Fibroblast of peridontal ligament (primary cell): ENCODE data around the gene GTF2E1.

Source experiments
- DNase-seq: peaks from one replicate; pipeline ENCODE4 v3.0.0-alpha.2; 2010; ENCODE audit errors: extremely low read depth

Gene GTF2E1

GRCh38 chr3:120798346-120798745, 55.8 kb downstream of the GTF2E1 start:
- peak; percentile 33 for DNase-seq

GRCh38 chr3:120800625-120801024, 58.1 kb downstream of the GTF2E1 start:
- no peak for DNase-seq

GRCh38 chr3:120801484-120801883, 58.9 kb downstream of the GTF2E1 start:
- no peak for DNase-seq

- DNase-seq = no peak
Observed at GRCh38 chr3:120802916-120803315, 60.4 kb downstream of the GTF2E1 start.

- no peak for DNase-seq
Observed at GRCh38 chr3:120816728-120817127, 74.2 kb downstream of the GTF2E1 start.

- DNase-seq = no peak
Observed at GRCh38 chr3:120820748-120821147, 78.2 kb downstream of the GTF2E1 start.

- DNase-seq = no peak
Observed at GRCh38 chr3:120821426-120821825, 78.9 kb downstream of the GTF2E1 start.

GRCh38 chr3:120823156-120823555, 80.6 kb downstream of the GTF2E1 start:
- no peak for DNase-seq

- DNase-seq = no peak
Observed at GRCh38 chr3:120824613-120825012, 82.1 kb downstream of the GTF2E1 start.

GRCh38 chr3:120828796-120829195, 86.3 kb downstream of the GTF2E1 start:
- no peak for DNase-seq

- no peak for DNase-seq
Observed at GRCh38 chr3:120831066-120831465, 88.5 kb downstream of the GTF2E1 start.
